HG02970 (cell line): ENCODE measurements around the gene AGAP3.

Experiments used
- ATAC-seq: cut with Tn5 transposase; IDR thresholded peaks from one replicate; pipeline ENCODE4 v1.9.1; 2021; ENCODE audit warnings: mild to moderate bottlenecking, moderate library complexity, moderate number of reproducible peaks; ENCODE audit not compliant: unreplicated experiment, low FRiP score

The AGAP3 gene

DNA sequence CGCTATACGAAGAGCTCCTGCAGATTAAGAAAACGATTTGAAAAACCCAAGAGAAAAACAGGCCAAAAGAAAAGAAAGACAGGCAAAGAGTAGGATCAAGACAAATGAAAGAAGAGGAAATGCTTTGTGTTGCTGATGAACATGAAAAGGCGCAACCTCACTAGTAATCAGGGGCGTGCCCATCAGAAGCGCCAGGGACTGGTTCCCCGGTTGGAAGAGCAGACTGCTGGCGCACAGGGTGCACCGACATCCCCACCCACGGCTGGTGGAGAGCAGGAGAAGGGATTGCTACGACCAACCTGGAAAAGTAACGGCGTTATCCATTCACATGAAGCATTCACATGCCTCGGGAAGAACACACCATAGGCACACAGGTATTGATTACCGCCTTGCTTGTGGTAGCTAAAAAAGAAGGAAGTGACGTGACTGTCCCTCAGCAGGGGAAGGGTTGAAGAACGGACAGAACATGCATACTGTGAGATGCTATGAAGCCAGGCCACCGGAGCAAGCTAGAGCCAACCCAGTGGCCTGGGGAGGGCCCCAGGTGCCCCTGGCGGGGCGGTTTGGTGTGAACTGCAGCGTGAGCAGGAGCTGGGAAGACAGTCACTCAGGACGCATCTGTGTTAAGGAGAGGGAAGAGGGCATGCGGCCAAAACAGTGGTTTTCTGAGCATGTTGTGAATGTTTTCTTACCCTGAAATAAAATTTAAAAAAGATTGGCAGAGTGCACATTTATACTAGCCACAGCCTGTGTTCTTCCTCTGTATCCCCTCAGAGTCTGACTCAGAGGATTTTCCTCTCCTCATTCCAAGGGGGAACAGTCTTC lies 18.3 kb downstream of the AGAP3 start:
- no peak for ATAC-seq

- no peak for ATAC-seq
These were observed 21.6 kb downstream of the AGAP3 start for GRCh38 chr7:151107882-151108281.

GRCh38 chr7:151109094-151110048 lies 23.1 kb downstream of the AGAP3 start:
- ATAC-seq, result no peak

- no peak for ATAC-seq
These were observed 24.1 kb downstream of the AGAP3 start for GRCh38 chr7:151110236-151110940.

GRCh38 chr7:151110941-151111645 lies 24.8 kb downstream of the AGAP3 start:
- ATAC-seq, result no peak

DNA sequence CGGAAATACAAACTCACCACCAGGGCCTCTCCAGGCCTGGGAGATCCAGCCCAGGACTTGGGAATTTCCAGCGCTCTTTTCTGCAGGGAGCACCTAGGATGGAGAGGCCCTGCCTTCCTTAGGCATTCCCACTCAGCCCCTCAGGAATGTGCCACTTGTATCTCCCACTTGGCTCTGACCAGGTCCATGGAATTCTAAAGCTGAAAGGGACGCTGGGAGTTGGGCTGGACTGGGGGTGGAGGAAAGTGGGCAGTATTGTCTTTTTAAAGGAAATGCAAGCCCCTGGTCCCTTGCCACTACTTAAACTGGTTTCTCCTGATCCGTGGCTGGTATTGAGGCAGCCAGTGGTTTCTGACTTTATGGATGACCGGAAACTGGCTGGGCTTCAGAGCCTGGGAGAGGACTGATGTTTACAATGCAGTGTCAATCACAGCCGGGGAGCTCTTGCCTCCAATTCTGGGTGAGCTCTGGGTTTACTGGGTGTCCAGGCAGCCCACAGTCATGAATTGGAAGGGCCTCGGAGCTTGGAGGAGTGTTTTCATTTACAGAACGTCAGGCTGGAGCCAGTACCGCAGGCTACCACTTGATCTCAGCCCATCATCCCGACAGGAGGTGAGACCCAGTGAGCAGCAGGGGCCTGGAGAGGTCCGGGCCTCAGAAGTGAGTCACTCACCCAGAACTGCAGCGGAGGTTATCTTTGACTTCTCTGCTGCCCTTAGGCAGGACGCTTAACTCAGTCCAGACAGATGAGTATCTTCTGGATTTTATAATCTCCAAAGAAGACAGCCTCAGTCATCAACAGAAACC lies 27.3 kb downstream of the AGAP3 start:
- ATAC-seq, result no peak

GRCh38 chr7:151114151-151115090 lies 28.1 kb downstream of the AGAP3 start:
- ATAC-seq, result no peak

GRCh38 chr7:151115121-151115835 lies 29.0 kb downstream of the AGAP3 start:
- ATAC-seq, result no peak

GRCh38 chr7:151115836-151116418 lies 29.7 kb downstream of the AGAP3 start:
- ATAC-seq, result no peak

- no peak for ATAC-seq
These were observed 30.5 kb downstream of the AGAP3 start for GRCh38 chr7:151116603-151117440.

- no peak for ATAC-seq
These were observed 31.3 kb downstream of the AGAP3 start for GRCh38 chr7:151117565-151117964.

- ATAC-seq, result no peak
These were observed 32.1 kb downstream of the AGAP3 start for GRCh38 chr7:151118108-151119054.

DNA sequence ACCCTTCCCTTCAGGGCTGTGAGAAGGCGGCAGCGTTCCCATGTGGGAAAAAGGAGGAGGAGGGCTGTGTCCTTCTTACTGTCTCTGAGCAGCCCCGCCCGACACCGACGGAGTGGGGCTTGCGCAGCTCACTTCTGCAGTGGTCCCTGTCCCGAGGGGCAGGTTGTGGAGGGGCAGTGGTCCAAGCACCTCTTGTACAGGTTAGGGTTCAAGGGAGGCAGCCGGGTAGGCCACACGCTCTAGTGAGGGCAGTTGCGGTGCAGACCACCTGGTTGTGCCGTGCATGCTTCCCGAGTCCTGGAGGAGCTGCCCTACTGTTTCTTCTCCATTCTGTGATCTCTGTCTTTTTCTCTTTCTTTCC lies 32.8 kb downstream of the AGAP3 start:
- ATAC-seq, result no peak

DNA sequence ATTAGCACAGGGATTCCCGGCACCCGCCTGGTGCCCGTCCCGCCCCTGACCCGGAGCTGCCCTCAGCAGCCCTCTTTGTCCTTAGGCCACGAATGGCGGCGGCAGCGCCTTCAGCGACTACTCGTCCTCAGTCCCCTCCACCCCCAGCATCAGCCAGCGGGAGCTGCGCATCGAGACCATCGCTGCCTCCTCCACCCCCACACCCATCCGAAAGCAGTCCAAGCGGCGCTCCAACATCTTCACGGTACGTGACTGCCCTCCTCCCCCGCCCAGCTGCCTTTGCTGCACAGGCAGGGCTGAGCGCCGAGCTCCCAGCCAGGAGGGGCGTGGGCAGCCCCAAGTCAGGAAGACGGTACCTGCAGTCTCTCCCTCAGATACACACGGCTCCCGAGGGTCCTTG lies 33.6 kb downstream of the AGAP3 start:
- no peak for ATAC-seq

DNA sequence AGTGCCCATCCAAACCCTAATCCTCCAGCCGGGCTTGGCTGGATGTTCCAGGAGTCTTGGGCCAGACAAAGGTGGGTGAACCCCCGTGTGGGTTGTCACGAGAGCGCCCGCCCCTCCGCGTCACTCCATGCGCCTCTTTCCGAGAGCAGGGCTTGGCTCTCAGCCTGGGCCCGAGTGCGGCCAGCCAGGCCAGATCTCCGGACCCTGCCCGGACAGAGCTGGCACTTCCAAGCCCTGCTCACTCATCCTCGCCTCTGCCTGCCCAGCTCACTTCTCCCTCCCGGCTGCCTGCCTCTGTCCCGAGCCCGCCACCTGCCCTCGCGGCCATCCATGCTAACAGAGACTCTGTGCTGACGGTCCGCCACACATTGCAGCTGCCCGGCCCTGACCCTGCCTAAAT lies 34.6 kb downstream of the AGAP3 start:
- ATAC-seq, result no peak
